IPS-NIHi7 (cell line): ENCODE measurements around the gene STMN3.
"Not testable (repeated sequence)": the region's sequence is repeated elsewhere in the genome, so short reads cannot be mapped to it uniquely, and the experiment has no call there.

ENCODE experiments used
- DNase-seq: peaks from one replicate; pipeline ENCODE4 v3.0.0; 2012; ENCODE audit warnings: mixed read lengths; ENCODE audit errors: extremely low spot score

The STMN3 gene

DNA sequence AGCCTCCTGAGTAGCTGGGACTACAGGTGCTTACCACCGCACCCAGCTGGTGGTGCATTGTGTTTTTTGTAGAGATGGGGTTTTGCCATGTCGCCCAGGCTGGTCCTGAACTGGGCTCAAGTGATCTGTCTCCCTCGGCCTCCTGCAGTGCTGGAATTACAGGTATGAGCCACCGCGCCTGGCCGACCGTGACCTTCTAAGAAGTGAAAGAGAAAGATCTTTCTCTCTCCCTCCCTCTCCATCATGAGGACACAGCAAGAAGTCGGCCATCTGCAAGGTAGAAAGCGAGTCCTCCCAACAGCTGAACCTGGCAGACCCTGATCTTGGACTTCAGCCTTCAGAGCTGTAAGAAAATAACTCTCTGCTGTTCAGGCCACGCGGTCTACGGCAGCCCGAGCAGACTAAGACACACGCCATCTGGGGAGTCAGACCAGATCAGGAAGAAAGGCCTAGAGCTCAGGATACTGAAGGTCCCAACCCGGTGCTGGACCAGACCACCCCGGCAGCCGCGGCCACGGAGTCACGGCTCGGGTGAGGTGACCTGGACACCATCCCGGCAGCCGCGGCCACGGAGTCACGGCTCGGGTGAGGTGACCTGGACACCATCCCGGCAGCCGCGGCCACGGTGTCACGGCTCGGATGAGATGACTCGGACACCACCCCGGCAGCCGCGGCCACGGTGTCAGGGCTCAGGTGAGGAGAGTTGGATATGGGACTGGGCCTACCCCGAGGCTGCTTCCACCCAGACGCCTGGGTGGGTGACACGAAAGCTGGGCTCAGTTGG, 35.9 kb downstream of the STMN3 start:
- DNase-seq = no peak

GRCh38 chr20:63613863-63614594, 39.2 kb downstream of the STMN3 start:
- DNase-seq = peak; percentile 6

- peak; percentile 4 for DNase-seq
These were observed 40.8 kb downstream of the STMN3 start for GRCh38 chr20:63612276-63612931.

DNA sequence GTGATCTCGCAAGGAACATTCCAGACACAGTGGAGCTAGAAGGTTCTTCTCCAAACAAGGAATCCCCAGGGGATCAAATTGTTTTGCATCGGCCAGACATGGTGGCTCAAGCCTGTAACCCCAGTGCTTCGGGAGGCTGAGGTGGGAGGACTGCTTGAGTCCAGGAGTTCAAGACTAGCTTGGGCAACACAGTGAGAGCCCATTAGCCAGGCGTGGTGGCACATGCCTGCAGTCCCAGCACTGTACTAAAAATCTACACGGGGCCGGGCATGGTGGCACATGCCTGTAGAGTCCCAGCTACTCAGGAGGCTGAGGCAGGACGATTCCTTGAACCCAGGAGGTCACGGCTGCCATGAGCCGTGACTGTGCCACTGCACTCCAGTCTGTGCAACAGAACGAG, 41.6 kb downstream of the STMN3 start:
- no peak for DNase-seq

- DNase-seq = peak; percentile 7
These were observed 42.4 kb downstream of the STMN3 start for GRCh38 chr20:63610581-63611435.

- DNase-seq = no peak
These were observed 46.5 kb downstream of the STMN3 start for GRCh38 chr20:63606686-63607085.

GRCh38 chr20:63602321-63602720, 50.9 kb downstream of the STMN3 start:
- DNase-seq = no peak

- DNase-seq = not testable (repeated sequence)
These were observed 51.5 kb downstream of the STMN3 start for GRCh38 chr20:63601679-63602078.

DNA sequence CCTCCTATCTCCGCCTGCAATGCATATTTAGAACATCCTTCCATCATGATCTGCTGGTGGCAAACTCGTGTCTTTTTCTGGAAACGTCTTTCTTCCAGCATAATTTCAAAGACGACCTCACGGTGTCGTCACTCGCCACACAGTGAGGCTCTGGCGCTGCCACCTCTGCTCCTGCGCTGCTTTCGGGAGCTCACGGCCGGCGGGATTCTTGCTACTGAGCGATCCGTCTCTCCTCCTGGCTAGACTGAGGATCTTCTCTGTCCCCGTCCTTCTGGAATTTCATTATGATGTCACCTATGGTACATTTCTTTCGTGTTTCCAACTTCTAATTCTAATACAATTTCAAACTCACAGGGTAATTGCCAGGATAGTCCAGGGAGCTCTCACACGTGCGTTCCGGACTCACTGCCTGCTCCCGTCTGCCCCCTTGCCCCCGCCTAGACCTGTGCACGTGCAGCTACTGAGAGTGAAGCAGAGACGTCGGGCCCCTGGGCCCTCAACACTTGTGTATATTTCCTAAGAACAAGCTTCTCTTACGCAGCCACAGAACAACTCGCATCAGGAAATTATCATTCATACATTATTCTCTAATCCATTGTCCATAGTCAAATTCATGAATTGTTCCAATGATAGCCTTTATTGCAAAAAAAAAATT, 53.7 kb downstream of the STMN3 start:
- DNase-seq = no peak

DNA sequence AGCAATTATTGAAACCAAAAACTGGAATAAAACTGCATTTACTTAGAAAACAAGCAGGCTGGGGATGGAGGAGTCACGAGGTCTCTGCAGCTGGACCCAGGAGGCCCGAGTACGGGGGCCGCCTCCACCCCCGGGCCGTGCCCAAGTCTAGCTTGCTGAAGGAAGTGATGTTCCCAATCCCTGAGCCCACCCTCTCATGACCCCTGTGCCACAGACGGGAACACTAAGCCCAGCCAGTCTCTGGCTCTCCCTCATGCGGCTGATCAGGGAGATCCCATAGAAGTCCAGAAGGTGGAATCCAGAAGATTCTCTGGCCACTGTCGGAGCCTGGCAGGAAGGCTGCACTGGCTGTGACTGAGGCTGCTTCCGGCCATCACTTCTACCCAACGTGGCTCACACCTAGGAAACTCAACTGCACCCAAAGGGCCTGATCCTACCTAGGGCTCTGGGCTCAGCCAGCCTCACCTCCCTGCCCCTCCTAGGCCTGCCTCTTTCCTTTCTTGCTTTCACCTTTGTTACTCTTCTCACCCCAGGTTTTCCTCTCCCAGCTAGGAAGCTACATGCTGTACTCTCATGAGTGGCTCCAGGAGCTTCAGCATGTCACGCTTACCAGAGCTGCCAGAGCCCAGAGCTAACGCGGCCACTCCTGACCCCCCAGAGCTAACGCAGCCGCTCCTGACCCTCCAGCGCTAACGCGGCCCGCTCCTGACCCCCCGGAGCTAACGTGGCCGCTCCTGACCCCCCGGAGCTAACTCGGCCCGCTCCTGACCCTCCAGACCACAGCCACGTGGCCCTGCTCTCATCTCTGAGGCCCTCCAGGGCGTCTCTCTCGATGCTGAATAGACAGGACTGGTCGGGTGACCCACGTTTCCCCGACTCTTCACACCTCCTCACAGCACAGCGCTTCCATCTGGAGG, 54.5 kb downstream of the STMN3 start:
- no peak for DNase-seq

DNA sequence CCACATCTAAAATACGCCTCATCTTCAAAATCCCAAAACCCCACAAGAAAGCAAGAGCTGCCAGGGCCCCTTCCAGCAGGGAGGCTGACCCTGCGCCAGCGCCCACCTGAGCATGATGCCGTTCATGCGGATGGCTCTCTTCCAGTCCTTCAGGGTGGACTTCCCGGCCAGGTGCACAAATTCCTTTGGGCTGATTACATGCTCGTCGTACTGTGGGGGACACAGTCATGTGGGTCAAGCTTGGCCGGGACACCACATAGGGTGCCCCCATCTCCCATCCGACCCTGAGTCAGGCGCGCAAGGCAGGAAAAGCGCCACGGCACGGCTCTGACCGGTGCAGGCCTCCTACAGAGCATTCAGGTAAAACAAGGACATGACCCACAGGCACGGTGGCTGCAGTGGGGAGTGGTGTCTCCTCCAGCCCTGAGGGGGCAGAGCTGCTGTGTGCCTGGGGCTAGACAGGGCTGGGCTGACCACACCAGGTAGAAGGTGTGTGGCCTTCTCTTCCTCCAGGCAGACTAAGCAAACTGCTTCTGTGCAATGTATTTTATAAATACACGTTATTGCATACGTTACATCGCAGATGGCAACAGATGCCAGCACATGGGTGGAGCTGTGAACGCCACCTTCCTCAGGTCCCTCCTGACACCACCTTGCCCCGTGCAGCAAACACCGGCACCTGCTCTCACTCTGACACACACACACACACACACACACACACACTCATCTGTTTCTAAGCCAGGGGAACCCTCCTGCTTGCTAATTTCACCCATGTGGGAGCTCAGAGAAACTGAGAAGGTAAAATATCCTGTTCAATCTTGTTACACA, 55.4 kb downstream of the STMN3 start:
- no peak for DNase-seq

DNA sequence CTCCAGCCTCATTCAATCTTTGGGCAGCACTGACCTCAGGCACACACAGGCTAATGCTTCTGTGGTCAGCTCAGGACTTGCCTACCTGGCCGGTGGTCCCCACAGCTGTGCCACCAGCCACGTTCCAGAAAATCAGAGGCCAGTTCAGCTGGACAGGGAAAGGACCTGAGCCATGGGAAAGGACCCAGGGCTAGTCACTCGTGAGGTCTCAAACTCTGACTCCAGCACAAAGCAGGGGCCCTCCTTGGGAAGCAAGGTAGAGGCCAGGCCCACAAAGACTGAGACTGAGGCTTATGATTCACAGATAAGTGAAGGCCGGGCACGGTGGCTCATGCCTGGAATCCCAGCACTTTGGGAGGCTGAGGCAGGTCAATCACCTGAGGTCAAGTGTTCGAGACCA, 56.8 kb downstream of the STMN3 start:
- DNase-seq = no peak

DNA sequence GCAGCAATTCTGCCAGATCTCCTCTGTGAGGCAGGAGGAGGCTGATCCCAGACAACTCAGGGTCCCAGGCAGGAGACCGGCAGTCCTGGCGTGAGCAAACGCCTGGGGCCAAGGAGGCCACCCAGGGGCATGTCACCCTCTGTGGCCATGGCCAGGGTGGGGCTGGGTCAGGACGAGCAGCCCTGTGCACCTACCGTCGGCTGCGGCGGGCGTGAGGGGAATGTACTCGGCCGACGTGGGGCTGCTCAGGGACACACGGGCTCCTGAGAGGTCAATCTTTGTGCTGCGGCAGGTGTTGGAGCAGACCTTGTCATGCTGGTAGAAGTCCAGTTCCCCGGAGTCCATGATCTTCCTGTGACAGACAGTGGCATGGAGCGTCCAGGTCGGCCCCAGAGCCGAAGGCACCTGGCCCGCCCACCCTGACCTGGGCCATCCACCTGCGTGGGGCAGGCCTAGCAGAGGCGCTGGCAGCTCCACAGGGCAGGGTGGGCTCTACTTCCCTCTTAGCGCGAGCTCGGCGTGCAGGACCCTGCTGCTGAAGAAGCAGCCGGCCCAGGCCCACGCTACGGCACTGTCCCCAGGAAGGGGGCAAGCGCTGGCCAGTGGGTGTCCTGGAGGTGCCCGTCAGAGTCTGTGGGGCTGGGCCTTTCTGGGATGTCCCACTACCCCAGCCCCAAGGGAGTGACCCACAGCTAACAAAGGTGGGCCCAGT, 57.7 kb downstream of the STMN3 start:
- DNase-seq = no peak

DNA sequence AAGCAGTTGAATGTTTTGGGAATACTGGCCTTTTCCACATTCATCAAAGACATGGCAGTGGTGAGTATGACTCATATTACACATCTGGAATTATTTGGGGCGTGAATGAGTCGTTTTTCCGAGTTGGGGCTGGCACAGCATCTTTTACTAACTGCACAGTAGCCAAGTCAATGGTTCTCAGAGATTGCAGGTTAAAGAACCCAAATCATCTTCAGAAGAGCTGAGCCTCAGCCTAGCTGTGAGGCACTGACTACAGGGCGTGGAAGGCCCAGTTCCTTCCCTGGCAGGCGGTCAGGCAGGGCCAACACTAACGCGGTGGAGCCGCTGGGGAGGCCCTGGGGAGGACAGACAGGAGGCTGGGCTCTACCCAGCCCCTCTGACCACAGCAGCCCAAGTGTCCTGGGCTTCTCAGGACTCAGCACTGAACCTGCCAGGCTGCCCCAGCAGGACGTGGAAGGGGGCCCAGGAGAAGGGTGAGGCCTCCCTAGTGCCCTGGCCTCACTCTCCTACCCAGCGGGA, 59.1 kb downstream of the STMN3 start:
- DNase-seq = no peak

- DNase-seq = no peak
These were observed 60.6 kb downstream of the STMN3 start for GRCh38 chr20:63592661-63593060.

GRCh38 chr20:63591786-63592355, 61.4 kb downstream of the STMN3 start:
- DNase-seq = no peak

DNA sequence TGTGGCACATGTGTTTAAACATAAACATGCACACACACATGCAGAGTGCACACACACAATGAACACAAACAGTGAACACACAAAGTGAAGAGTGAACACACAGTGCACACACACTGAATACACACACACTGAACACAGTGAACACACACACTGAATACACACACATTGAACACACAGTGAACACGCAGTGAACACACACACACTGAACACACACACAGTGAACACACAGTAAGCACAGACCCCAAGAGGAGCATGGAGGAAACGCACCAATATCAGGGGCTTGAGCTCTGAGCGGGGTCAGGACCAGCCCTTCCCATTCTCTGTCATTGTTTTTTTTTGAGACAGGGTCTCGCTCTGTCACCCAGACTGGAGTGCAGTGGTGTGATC, 62.1 kb downstream of the STMN3 start:
- DNase-seq = no peak
